Esophagus muscularis mucosa (tissue), 4 donors: ENCODE data around the gene ACTR10. TPM values are rescaled to one million over a fixed set of nuclear protein-coding genes. Genes with fewer than 3 reads are reported as not detected.

ENCODE experiments used
- DNase-seq: peaks from one replicate; pipeline ENCODE4 v3.0.0-alpha.2; 2017; ENCODE audit errors: extremely low spot score
- H3K27ac ChIP-seq, 4 donors: fragments of 200-600 bp; sonication (generic); replicated peaks in 1 of 4; 1 replicate in 3 of 4; 2 replicates in 1 of 4; pipeline ENCODE4 v1.5.1; 2016 to 2019; ENCODE audit warnings: mild to moderate bottlenecking in 1 of 4
- H3K27me3 ChIP-seq, 4 donors: fragments of 200-600 bp; sonication (generic); one replicate each; pipeline versions ENCODE4 v1.5.1 to v1.6.0; 2016 to 2019
- H3K36me3 ChIP-seq, 4 donors: fragments of 200-600 bp; sonication (generic); one replicate each; pipeline ENCODE4 v1.5.1; 2016 to 2019
- H3K4me1 ChIP-seq, 4 donors: fragments of 200-600 bp; sonication (generic); one replicate each; pipeline ENCODE4 v1.5.1; 2016 to 2019
- H3K4me3 ChIP-seq, 4 donors: fragments of 200-600 bp; sonication (generic); 1 replicate in 2 of 4; 2 replicates in 2 of 4; pipeline ENCODE4 v1.5.1; 2016 to 2019; ENCODE audit warnings: mild to moderate bottlenecking in 4 of 4, moderate library complexity in 1 of 4
- H3K9me3 ChIP-seq, 4 donors: fragments of 200-600 bp; sonication (generic); 1 replicate in 3 of 4; 2 replicates in 1 of 4; pipeline ENCODE4 v1.5.1; 2016 to 2019
- CTCF ChIP-seq, 3 experiments: fragments of 200-600 bp in 2 of 3; fragments of 450-650 bp in 1 of 3; sonication (generic) in 2 of 3; IDR thresholded peaks; one replicate each; pipeline ENCODE4 v1.5.1; 2017 to 2019; ENCODE audit warnings: antibody characterized with exemption in 3 of 3, mild to moderate bottlenecking in 2 of 3, moderate library complexity in 1 of 3
- EP300 ChIP-seq: sonication (generic); formaldehyde crosslinking; IDR thresholded peaks from one replicate; pipeline ENCODE4 v1.6.1; 2017; ENCODE audit warnings: antibody characterized with exemption
- POLR2A ChIP-seq: fragments of 450-650 bp; IDR thresholded peaks from one replicate; pipeline ENCODE4 v1.6.1; 2017; ENCODE audit warnings: antibody characterized with exemption, moderate library complexity, mild to moderate bottlenecking, low read depth
- POLR2AphosphoS5 ChIP-seq, 2 donors: sonication (generic); formaldehyde crosslinking; IDR thresholded peaks; one replicate each; pipeline ENCODE4 v1.6.1; 2017; ENCODE audit warnings: antibody characterized with exemption in 2 of 2
- WGBS: methylation state at CpG from one replicate; pipeline ENCODE4 v1.1.5; 2018; 5-methylcytosine and 5-hydroxymethylcytosine counted together
- intact Hi-C: fragments of 100-400 bp; cut with DNase I; formaldehyde crosslinking; loops from one replicate; pipeline ENCODE4 v1.15.1; 2023
- total RNA-seq, 4 donors: library from RNA; depleted of rRNA; stranded (reverse); fragments of >200 nt; gene quantifications; one replicate each; pipeline versions ENCODE4 v1.1.0 to v1.2.1, GENCODE V29; 2016

The ACTR10 gene
- total RNA-seq, 4 donors from 2014 or later, result 47.9 to 75.7 (median 60.5) TPM

- Histone ChIP-seq H3K4me1 (peaks cover 0 to 18% (median 14%) of the 10 kb centered on the region in 4 donors), H3K27me3 (no peaks in the 10 kb centered on the region), H3K9me3 (no peaks in the 10 kb centered on the region), H3K4me3 (peak overlapping the region; percentile 54 to 69 (median 62)), H3K36me3 (peaks cover 0 to under 1% (median 0%) of the 10 kb centered on the region in 4 donors), H3K27ac (peak overlapping the region; percentile 78 to 83 (median 80))
- TF ChIP-seq POLR2A, result no peak
- TF ChIP-seq POLR2AphosphoS5 (IDR thresholded peaks at IDR 0.05), result peak; percentile 30 to 70
- 3% methylated on average over 23 of the region's 23 CpGs for WGBS
- peak; percentile 96 for DNase-seq
- intact Hi-C loops, result loop anchor here (5.0 to 10.0 kb wide), 3 partner anchors 37 to 185 kb away; partner anchors contain the start of genes ACTR10, ARID4A, KIAA0586 and TIMM9
Observed at GRCh38 chr14:58239244-58240195, 39.6 kb downstream of the ACTR10 start.

GRCh38 chr14:58243790-58244555 lies 44.0 kb downstream of the ACTR10 start:
- peaks cover 0 to 14% (median 7%) of the 10 kb centered on the region in 4 donors for H3K36me3 ChIP-seq
- H3K27ac ChIP-seq, result peak overlapping the region; percentile 90 to 98 (median 96)
- H3K27me3 ChIP-seq, result no peaks in the 10 kb centered on the region
- no peak for DNase-seq
- no peaks in the 10 kb centered on the region for H3K9me3 ChIP-seq
- H3K4me1 ChIP-seq, result peaks cover 26 to 46% (median 35%) of the 10 kb centered on the region in 4 donors
- intact Hi-C loops, result loop anchor here (5.0 to 10.0 kb wide), 2 partner anchors 53 to 181 kb away; partner anchors contain the start of genes ARID4A, KIAA0586 and TIMM9
- no peak for TF ChIP-seq CTCF (IDR thresholded peaks at IDR 0.05)
- TF ChIP-seq POLR2A, result no peak
- TF ChIP-seq EP300, result no peak
- TF ChIP-seq POLR2AphosphoS5 (IDR thresholded peaks at IDR 0.05), result no peak
- WGBS, result under 1% methylated on average over 16 of the region's 16 CpGs
- peak overlapping the region; percentile 72 to 91 (median 86) for H3K4me3 ChIP-seq

- intact Hi-C loops, result loop anchor here (5.0 to 10.0 kb wide), 2 partner anchors 53 to 180 kb away; partner anchors contain the start of genes ARID4A, KIAA0586 and TIMM9
- DNase-seq, result peak; percentile 99
- Histone ChIP-seq H3K4me1 (peaks cover 26 to 43% (median 35%) of the 10 kb centered on the region in 4 donors), H3K27ac (peak within 1 kb of the TSS; percentile 90 to 98 (median 96)), H3K36me3 (peaks cover 5 to 22% (median 14%) of the 10 kb centered on the region in 4 donors), H3K4me3 (peak within 1 kb of the TSS; percentile 72 to 91 (median 86)), H3K9me3 (no peaks in the 10 kb centered on the region), H3K27me3 (no peaks in the 10 kb centered on the region)
- 0% methylated on average over 39 of the region's 50 CpGs for WGBS
- TF ChIP-seq POLR2AphosphoS5 (IDR thresholded peaks at IDR 0.05) (peak; percentile 96), POLR2A (peak; percentile 76), EP300 (no peak)
Observed at GRCh38 chr14:58244556-58245387, 44.8 kb downstream of the ACTR10 start, which contains the start of gene PSMA3. TSS of gene PSMA3 (plus strand) at chr14:58244843. CDS start at chr14:58244921, 78 bp downstream.

- H3K9me3 ChIP-seq, result no peaks in the 10 kb centered on the region
- no peak for TF ChIP-seq CTCF (IDR thresholded peaks at IDR 0.05)
- no peak for TF ChIP-seq POLR2AphosphoS5 (IDR thresholded peaks at IDR 0.05)
- TF ChIP-seq POLR2A, result no peak
- no peak for TF ChIP-seq EP300
- 5% methylated on average over 3 of the region's 3 CpGs for WGBS
- peak overlapping the region; percentile 90 to 98 (median 96) for H3K27ac ChIP-seq
- H3K27me3 ChIP-seq, result no peaks in the 10 kb centered on the region
- peaks cover 10 to 30% (median 21%) of the 10 kb centered on the region in 4 donors for H3K36me3 ChIP-seq
- intact Hi-C loops, result loop anchor here (10.0 kb wide), 1 partner anchor 179 kb away; the partner anchor contains the start of genes KIAA0586 and TIMM9
- no peak for DNase-seq
- H3K4me3 ChIP-seq, result peak overlapping the region; percentile 72 to 91 (median 86)
- H3K4me1 ChIP-seq, result peaks cover 26 to 49% (median 35%) of the 10 kb centered on the region in 4 donors
Observed at GRCh38 chr14:58245562-58245961, 45.6 kb downstream of the ACTR10 start.
